Muscle of arm (tissue), 12 donors: Measurements from ENCODE around the gene SLC25A22. TPM values are rescaled to one million over a fixed set of nuclear protein-coding genes. Genes with fewer than 3 reads are reported as not detected.
A peak's percentile ranks its signal among the peaks of the same experiment; 100 is the strongest.

Experiments used
- DNase-seq: peaks from one replicate; pipeline ENCODE4 v3.0.0-alpha.2; 2013
- polyA plus RNA-seq, 12 donors: library from polyadenylated mRNA; unstranded; fragments of 120-200 nt; gene quantifications; one replicate each; pipeline ENCODE4 v1.2.1, GENCODE V29; 2013; ENCODE audit not compliant: insufficient read length in 12 of 12

Gene SLC25A22
- polyA plus RNA-seq, 12 donors = 7.9 to 15.5 (median 10.6) TPM; not detected in 1

GRCh38 chr11:823441-824291 is 25.6 kb upstream of the SLC25A22 start:
- DNase-seq = no peak

- DNase-seq = no peak
Measured at GRCh38 chr11:821512-822371, 23.7 kb upstream of the SLC25A22 start.

- DNase-seq = no peak
Measured at GRCh38 chr11:820655-821511, 22.8 kb upstream of the SLC25A22 start.

- DNase-seq = no peak
Measured at GRCh38 chr11:819943-820649, 22.0 kb upstream of the SLC25A22 start.

- peak; percentile 88 for DNase-seq
Measured at GRCh38 chr11:819129-819931, 21.2 kb upstream of the SLC25A22 start.

- no peak for DNase-seq
Measured at GRCh38 chr11:818396-819128, 20.5 kb upstream of the SLC25A22 start, which contains the start of gene PNPLA2. Gene PNPLA2, plus strand, starts transcription at chr11:818914. Its CDS starts 805 bp downstream, at chr11:819719.

GRCh38 chr11:816433-816779 is 18.3 kb upstream of the SLC25A22 start:
- DNase-seq = no peak

- no peak for DNase-seq
Measured at GRCh38 chr11:815675-816432, 17.8 kb upstream of the SLC25A22 start.

GRCh38 chr11:813456-814096 is 15.5 kb upstream of the SLC25A22 start:
- no peak for DNase-seq

GRCh38 chr11:813072-813455 is 15.0 kb upstream of the SLC25A22 start:
- DNase-seq = no peak

- no peak for DNase-seq
Measured at GRCh38 chr11:812390-812789, 14.3 kb upstream of the SLC25A22 start.

GRCh38 chr11:811446-812245 is 13.6 kb upstream of the SLC25A22 start:
- DNase-seq = no peak

- no peak for DNase-seq
Measured at GRCh38 chr11:810040-810567, 12.0 kb upstream of the SLC25A22 start.

GRCh38 chr11:809287-810039 is 11.4 kb upstream of the SLC25A22 start, which contains the start of gene RPLP2:
Gene RPLP2, plus strand, starts transcription at chr11:809967. Its CDS starts 268 bp downstream, at chr11:810235.
- peak; percentile 99 for DNase-seq

- DNase-seq = no peak
Measured at GRCh38 chr11:808427-809286, 10.6 kb upstream of the SLC25A22 start.
